ENCODE measurements around the gene ARL5C. TPM values are rescaled to one million over a fixed set of nuclear protein-coding genes. Genes with fewer than 3 reads are reported as not detected.

The ARL5C gene
- total and polyA plus RNA-seq, 7 experiments from 2014 or later: 0.15 to 0.78 (median 0.34) TPM; not detected in 4

DNA sequence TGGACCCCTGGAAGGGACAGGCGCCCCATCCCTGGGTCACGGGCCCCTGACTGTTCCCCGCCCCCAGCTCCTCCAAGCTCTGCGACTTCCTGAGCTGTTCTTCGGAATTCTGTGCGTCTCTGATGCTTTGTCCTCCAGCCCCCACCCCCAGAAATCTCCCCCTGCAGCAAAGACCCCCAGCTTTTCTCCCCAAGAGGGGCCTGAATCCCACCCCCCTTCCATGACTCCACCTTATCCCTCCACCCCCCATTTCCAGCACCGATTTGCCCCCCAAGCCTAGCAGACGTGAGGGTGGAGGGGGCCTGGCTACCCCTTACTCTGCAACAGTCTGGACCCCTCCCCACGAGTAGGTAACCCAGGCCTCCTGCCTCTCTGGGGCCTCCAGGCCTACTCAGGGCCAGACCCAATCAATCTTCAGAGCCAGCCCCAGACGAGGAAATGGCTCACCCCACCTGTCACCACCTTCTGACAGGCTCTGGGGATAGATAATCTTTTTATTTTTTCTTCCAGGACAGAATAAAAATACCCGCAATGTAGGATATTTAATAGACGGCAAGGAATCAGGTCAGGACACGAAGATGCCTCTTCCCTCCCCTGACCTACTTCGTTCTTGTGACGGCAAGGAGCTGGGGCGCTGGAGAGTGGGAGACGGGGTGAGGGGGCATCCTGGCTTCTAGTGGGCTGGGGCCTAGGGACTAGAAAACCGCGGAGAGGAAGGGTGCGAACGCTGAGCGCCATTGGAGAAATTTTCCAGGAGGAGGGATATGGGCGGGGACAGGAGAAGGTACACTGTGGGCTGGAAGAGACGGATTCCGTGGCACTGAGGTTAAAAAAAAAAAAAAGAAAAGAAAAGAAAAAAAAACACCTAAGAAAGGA lies 13.8 kb downstream of the ARL5C start:
- peaks cover 0 to 16% (median 0%) of the 10 kb centered on the region in 5 donors for H3K36me3 Mint-ChIP-seq
- peak overlapping the region; percentile 92 to 100 (median 98) for H3K27ac Mint-ChIP-seq
- ChIA-PET POLR2A (interaction anchor here (0.6 to 4.6 kb wide), 31 partner anchors 8 to 299 kb away, joined by 3 to 43 read pairs (median 6); partner anchors contain the start of genes ARL5C, LASP1, LASP1NB and RPL19), CTCF (interaction anchor here (0.6 to 6.4 kb wide), 41 partner anchors 8 to 1176 kb away, joined by 3 to 124 read pairs (median 6); partner anchors contain the start of genes ARL5C, LASP1, LASP1NB and RPL23)
- H3K4me3 ChIP-seq (ENCODE audit: low read length): peak overlapping the region; percentile 91
- H3K27me3 Mint-ChIP-seq: peaks cover 0 to 57% (median 4%) of the 10 kb centered on the region in 5 donors
- peaks cover 33 to 60% (median 43%) of the 10 kb centered on the region in 7 donors for H3K4me1 Mint-ChIP-seq
- peaks cover 0 to 8% (median 0%) of the 10 kb centered on the region in 3 experiments for H3K36me3 ChIP-seq (ENCODE audit: control insufficient read depth in 2 of 3, insufficient read depth in 3 of 3, low read length in 3 of 3)
- H3K4me1 ChIP-seq (ENCODE audit: control insufficient read depth in 2 of 2, insufficient read depth in 2 of 2, low read length in 2 of 2): peaks cover 10 to 26% of the 10 kb centered on the region in 2 donors
- peak overlapping the region; percentile 93 to 100 (median 98) for H3K4me3 Mint-ChIP-seq
- peak overlapping the region; percentile 61 for H3K27ac ChIP-seq (ENCODE audit: low read depth, low read length)
- H3K9me3 Mint-ChIP-seq: peaks cover 0 to 21% (median 0%) of the 10 kb centered on the region in 11 donors
- ATAC-seq: no peak
- H3K9me3 ChIP-seq (ENCODE audit: control insufficient read depth in 2 of 3, low read length in 3 of 3): no peaks in the 10 kb centered on the region
- peak in 7 of 9 donors; percentile 32 to 62 (median 50) for DNase-seq
- intact Hi-C loops (cut with micrococcal nuclease): loop anchor here (1.0 to 10.0 kb wide), 11 partner anchors 83 to 477 kb away; partner anchors contain the start of genes CDK12 (in 1 of the 2), CWC25 (in 1 of the 2), EPOP (in 1 of the 2) and FBXO47 (in 1 of the 2)
- no peaks in the 10 kb centered on the region for H3K27me3 ChIP-seq (ENCODE audit: control insufficient read depth in 2 of 2, insufficient read depth in 2 of 2, low read length in 2 of 2)

DNA sequence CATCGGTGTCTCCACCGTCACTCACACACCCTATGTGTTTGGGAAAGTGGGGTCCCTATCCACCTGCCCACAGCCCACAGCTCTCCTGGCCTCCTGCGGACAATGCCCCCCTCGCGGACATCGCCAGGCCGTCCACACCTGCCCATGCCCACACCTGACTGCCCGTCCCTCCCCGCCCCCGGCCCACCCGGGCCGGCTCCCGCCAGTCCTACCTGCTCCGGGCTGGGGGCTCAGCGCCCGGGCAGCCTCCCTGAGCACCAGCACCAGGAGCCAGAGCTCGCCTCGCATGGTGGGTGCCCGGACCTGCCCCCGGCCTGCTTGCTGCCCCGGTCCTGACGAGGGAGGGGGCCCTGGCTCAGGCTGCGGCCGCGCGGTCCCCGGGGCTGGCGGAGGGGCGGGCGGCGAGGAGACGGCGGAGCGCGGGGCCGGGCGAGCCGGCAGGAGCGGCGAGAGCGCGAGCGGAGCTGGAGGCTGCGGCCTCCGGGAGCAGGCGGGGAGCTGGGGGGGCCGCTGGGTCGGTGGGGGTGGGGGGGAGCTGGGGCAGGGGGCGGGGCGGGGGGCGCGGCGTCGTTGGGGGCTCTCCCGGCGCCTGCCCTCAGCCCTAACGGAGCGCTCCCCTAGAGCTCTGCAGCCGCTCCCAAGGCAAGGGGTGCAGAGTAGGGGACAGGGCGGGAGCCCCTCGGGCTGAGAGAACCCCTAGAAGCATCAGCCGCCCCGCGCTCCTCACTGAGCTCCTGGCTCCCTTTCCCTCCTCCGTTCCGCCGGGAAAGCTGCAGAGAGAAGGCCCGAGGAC lies 14.6 kb downstream of the ARL5C start, which contains the start of gene PLXDC1:
Gene PLXDC1, minus strand, starts transcription at position 488 of the 793 bp plus-strand sequence. Its CDS starts 200 bp downstream, at position 288.
- Mint-ChIP-seq H3K9me3 (peaks cover 0 to 21% (median 0%) of the 10 kb centered on the region in 11 donors), H3K4me3 (peak within 1 kb of the TSS; percentile 93 to 100 (median 98)), H3K36me3 (peaks cover 0 to 16% (median 0%) of the 10 kb centered on the region in 5 donors), H3K27ac (peak within 1 kb of the TSS; percentile 92 to 100 (median 98)), H3K27me3 (peaks cover 0 to 54% (median 4%) of the 10 kb centered on the region in 5 donors), H3K4me1 (peaks cover 33 to 62% (median 44%) of the 10 kb centered on the region in 7 donors)
- DNase-seq: peak in 4 of 9 donors; percentile 20 to 40 (median 26)
- ChIA-PET POLR2A (interaction anchor here (0.6 to 4.6 kb wide), 11 partner anchors 39 to 298 kb away, joined by 3 to 43 read pairs (median 4); partner anchors contain the start of genes LASP1, RPL19 and RPL23), CTCF (interaction anchor here (0.7 to 6.4 kb wide), 16 partner anchors 14 to 226 kb away, joined by 3 to 124 read pairs (median 8); partner anchors contain the start of genes ARL5C and LASP1NB)
- Histone ChIP-seq H3K4me1 (ENCODE audit: control insufficient read depth in 2 of 2, insufficient read depth in 2 of 2, low read length in 2 of 2) (peaks cover 10 to 26% of the 10 kb centered on the region in 2 donors), H3K27ac (ENCODE audit: low read depth, low read length) (peak within 1 kb of the TSS; percentile 61), H3K4me3 (ENCODE audit: low read length) (peak within 1 kb of the TSS; percentile 91), H3K27me3 (ENCODE audit: control insufficient read depth in 2 of 2, insufficient read depth in 2 of 2, low read length in 2 of 2) (no peaks in the 10 kb centered on the region), H3K9me3 (ENCODE audit: control insufficient read depth in 2 of 3, low read length in 3 of 3) (no peaks in the 10 kb centered on the region), H3K36me3 (ENCODE audit: control insufficient read depth in 2 of 3, insufficient read depth in 3 of 3, low read length in 3 of 3) (peaks cover 0 to 8% (median 0%) of the 10 kb centered on the region in 3 experiments)
- no peak for ATAC-seq
- intact Hi-C loops (cut with micrococcal nuclease): loop anchor here (5.0 to 10.0 kb wide), 7 partner anchors 86 to 477 kb away; partner anchors contain the start of genes CDK12 (in 1 of the 2), CWC25 (in 1 of the 2), EPOP (in 1 of the 2) and FBXO47 (in 1 of the 2)

DNA sequence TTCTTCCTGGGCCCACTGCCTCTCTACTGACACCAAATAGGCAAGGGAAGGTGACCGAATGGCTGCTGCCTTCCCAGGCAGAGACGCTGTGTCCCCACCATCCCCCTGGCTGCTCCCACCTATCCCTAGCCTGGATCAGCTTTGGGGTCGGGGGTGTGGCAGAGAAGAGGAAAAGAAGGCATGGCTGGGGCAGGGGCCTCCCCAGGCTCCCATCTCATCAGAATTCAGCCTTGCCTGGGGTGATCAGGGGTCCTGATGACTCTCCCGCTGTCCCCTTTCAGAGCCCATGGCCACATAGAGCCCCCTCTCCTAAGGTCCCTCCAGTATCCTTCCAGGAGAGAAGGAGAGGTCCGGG lies 15.2 kb downstream of the ARL5C start:
- H3K27ac Mint-ChIP-seq: peak overlapping the region in 8 of 9 donors; percentile 52 to 86 (median 79)
- intact Hi-C loops (cut with micrococcal nuclease): loop anchor here (5.0 to 10.0 kb wide), 7 partner anchors 87 to 476 kb away; partner anchors contain the start of genes CDK12 (in 1 of the 2), CWC25 (in 1 of the 2), EPOP (in 1 of the 2) and FBXO47 (in 1 of the 2)
- H3K4me3 Mint-ChIP-seq: peak overlapping the region; percentile 72 to 100 (median 87)
- H3K27me3 Mint-ChIP-seq: peaks cover 0 to 54% (median 4%) of the 10 kb centered on the region in 5 donors
- Histone ChIP-seq H3K36me3 (ENCODE audit: control insufficient read depth in 2 of 3, insufficient read depth in 3 of 3, low read length in 3 of 3) (peaks cover 0 to 8% (median 0%) of the 10 kb centered on the region in 3 experiments), H3K27me3 (ENCODE audit: control insufficient read depth in 2 of 2, insufficient read depth in 2 of 2, low read length in 2 of 2) (no peaks in the 10 kb centered on the region), H3K9me3 (ENCODE audit: control insufficient read depth in 2 of 3, low read length in 3 of 3) (no peaks in the 10 kb centered on the region), H3K4me3 (ENCODE audit: low read length) (peak overlapping the region; percentile 52), H3K27ac (ENCODE audit: low read depth, low read length) (peak overlapping the region; percentile 56), H3K4me1 (ENCODE audit: control insufficient read depth in 2 of 2, insufficient read depth in 2 of 2, low read length in 2 of 2) (peaks cover 10 to 26% of the 10 kb centered on the region in 2 donors)
- CTCF ChIA-PET: interaction anchor here (0.6 to 6.4 kb wide), 5 partner anchors 14 to 168 kb away, joined by 3 to 124 read pairs (median 17); no protein-coding TSS in a partner anchor
- DNase-seq: no peak
- peaks cover 0 to 16% (median 0%) of the 10 kb centered on the region in 5 donors for H3K36me3 Mint-ChIP-seq
- POLR2A ChIA-PET: interaction anchor here (1.0 to 4.6 kb wide), 3 partner anchors 56 to 88 kb away, joined by 3 to 43 read pairs (median 13); no protein-coding TSS in a partner anchor
- no peak for ATAC-seq
- peaks cover 0 to 21% (median 0%) of the 10 kb centered on the region in 11 donors for H3K9me3 Mint-ChIP-seq
- peaks cover 33 to 63% (median 45%) of the 10 kb centered on the region in 7 donors for H3K4me1 Mint-ChIP-seq

GRCh38 chr17:39150104-39150634 lies 15.8 kb downstream of the ARL5C start:
- POLR2A ChIA-PET: interaction anchor here (1.0 to 4.6 kb wide), 2 partner anchors 58 to 88 kb away, joined by 3 to 43 read pairs; no protein-coding TSS in a partner anchor
- no peak for DNase-seq
- H3K36me3 Mint-ChIP-seq: peaks cover 0 to 16% (median 0%) of the 10 kb centered on the region in 5 donors
- H3K27ac Mint-ChIP-seq: peak overlapping the region in 8 of 9 donors; percentile 52 to 86 (median 74)
- no peak overlapping the region for H3K27ac ChIP-seq (ENCODE audit: low read depth, low read length)
- no peaks in the 10 kb centered on the region for H3K27me3 ChIP-seq (ENCODE audit: control insufficient read depth in 2 of 2, insufficient read depth in 2 of 2, low read length in 2 of 2)
- H3K36me3 ChIP-seq (ENCODE audit: control insufficient read depth in 2 of 3, insufficient read depth in 3 of 3, low read length in 3 of 3): peaks cover 0 to 8% (median 0%) of the 10 kb centered on the region in 3 experiments
- peaks cover 10 to 26% of the 10 kb centered on the region in 2 donors for H3K4me1 ChIP-seq (ENCODE audit: control insufficient read depth in 2 of 2, insufficient read depth in 2 of 2, low read length in 2 of 2)
- ATAC-seq: no peak
- H3K9me3 ChIP-seq (ENCODE audit: control insufficient read depth in 2 of 3, low read length in 3 of 3): no peaks in the 10 kb centered on the region
- H3K4me3 Mint-ChIP-seq: peak overlapping the region; percentile 7 to 100 (median 87)
- CTCF ChIA-PET: interaction anchor here (0.6 to 6.4 kb wide), 2 partner anchors 15 to 167 kb away, joined by 3 to 124 read pairs; no protein-coding TSS in a partner anchor
- H3K9me3 Mint-ChIP-seq: peaks cover 0 to 23% (median 0%) of the 10 kb centered on the region in 11 donors
- H3K4me1 Mint-ChIP-seq: peaks cover 33 to 69% (median 47%) of the 10 kb centered on the region in 7 donors
- intact Hi-C loops (cut with micrococcal nuclease): loop anchor here (5.0 to 10.0 kb wide), 7 partner anchors 87 to 475 kb away; partner anchors contain the start of genes CDK12 (in 1 of the 2), CWC25 (in 1 of the 2), EPOP (in 1 of the 2) and FBXO47 (in 1 of the 2)
- peaks cover 0 to 54% (median 4%) of the 10 kb centered on the region in 5 donors for H3K27me3 Mint-ChIP-seq
- H3K4me3 ChIP-seq (ENCODE audit: low read length): peak overlapping the region; percentile 52

Measured in naive thymus-derived CD4-positive, alpha-beta T cell (primary cell).